CD8-positive, alpha-beta memory T cell (primary cell): ENCODE data around the gene MAP7. TPM values are rescaled to one million over a fixed set of nuclear protein-coding genes. Genes with fewer than 3 reads are reported as not detected.

ENCODE experiments used
- CTCF ChIA-PET: fragments of 350-600 bp; sonication (Branson Sonifier 250); formaldehyde crosslinking; loops from one replicate; lab custom pipeline; 2021; ENCODE audit warnings: antibody characterized with exemption; lab: Charles Lee
- POLR2A ChIA-PET: fragments of 350-600 bp; sonication (Branson Sonifier 250); formaldehyde crosslinking; loops from one replicate; lab custom pipeline; 2021; ENCODE audit warnings: antibody characterized with exemption; lab: Charles Lee
- DNase-seq, 5 donors: peaks; one replicate each; pipeline versions ENCODE4 v3.0.0 to v3.0.0-alpha.2; 2020 to 2022; ENCODE audit warnings: mixed read lengths in 1 of 5
- H3K27ac ChIP-seq: one replicate; pipeline ENCODE4 v1.7.0; 2013; ENCODE audit warnings: low read depth, mild to moderate bottlenecking, low read length, moderate library complexity
- H3K27me3 ChIP-seq: 2 replicates; pipeline ENCODE4 v1.7.0; 2013; ENCODE audit warnings: low read length, mild to moderate bottlenecking; ENCODE audit not compliant: insufficient read depth, poor library complexity, severe bottlenecking
- H3K36me3 ChIP-seq: 2 replicates; pipeline ENCODE4 v1.7.0; 2013; ENCODE audit warnings: mild to moderate bottlenecking, low read length, moderate library complexity; ENCODE audit not compliant: insufficient read depth
- H3K4me1 ChIP-seq: 2 replicates; pipeline ENCODE4 v1.7.0; 2013; ENCODE audit warnings: mild to moderate bottlenecking, low read length, moderate library complexity; ENCODE audit not compliant: insufficient read depth
- H3K4me3 ChIP-seq: 2 replicates; pipeline ENCODE4 v1.7.0; 2013; ENCODE audit warnings: mild to moderate bottlenecking, low read length
- H3K9me3 ChIP-seq: 2 replicates; pipeline ENCODE4 v1.7.0; 2013; ENCODE audit warnings: mild to moderate bottlenecking, low read length
- H3K27ac Mint-ChIP-seq, 8 donors: one replicate each; pipeline ENCODE4 v1.8.0; 2020 to 2021; ENCODE audit warnings: mixed read lengths in 8 of 8, mild to moderate bottlenecking in 6 of 8, inconsistent platforms in 3 of 8, moderate library complexity in 3 of 8
- H3K27me3 Mint-ChIP-seq, 2 donors: one replicate each; pipeline ENCODE4 v1.8.0; 2020 to 2021; ENCODE audit warnings: mixed read lengths in 2 of 2, mild to moderate bottlenecking in 1 of 2, moderate library complexity in 1 of 2
- H3K36me3 Mint-ChIP-seq, 3 donors: one replicate each; pipeline ENCODE4 v1.8.0; 2020 to 2021; ENCODE audit warnings: mixed read lengths in 3 of 3, inconsistent platforms in 1 of 3, mild to moderate bottlenecking in 1 of 3
- H3K4me1 Mint-ChIP-seq, 3 donors: one replicate each; pipeline ENCODE4 v1.8.0; 2020 to 2021; ENCODE audit warnings: mixed read lengths in 3 of 3, inconsistent platforms in 1 of 3, mild to moderate bottlenecking in 1 of 3
- H3K4me3 Mint-ChIP-seq, 7 donors: one replicate each; pipeline ENCODE4 v1.8.0; 2020 to 2021; ENCODE audit warnings: mixed read lengths in 7 of 7, mild to moderate bottlenecking in 6 of 7, moderate library complexity in 4 of 7, inconsistent platforms in 2 of 7
- H3K9me3 Mint-ChIP-seq, 5 donors: one replicate each; pipeline ENCODE4 v1.8.0; 2020 to 2022; ENCODE audit warnings: mixed read lengths in 5 of 5, mild to moderate bottlenecking in 3 of 5, moderate library complexity in 2 of 5, inconsistent platforms in 1 of 5
- polyA plus RNA-seq: library from polyadenylated mRNA; unstranded; fragments of 300-500 nt; fragmentation: Illumina TruSeq; gene quantifications from one replicate; pipeline ENCODE4 v1.2.3, GENCODE V29; 2021
- total RNA-seq, 2 experiments: library from RNA; stranded (reverse); gene quantifications; one replicate each; pipeline ENCODE4 v1.2.3, GENCODE V29; 2021

MAP7 gene
- total RNA-seq = under 1 TPM; 0.50 to 0.51 TPM
- polyA plus RNA-seq = 0.52 TPM

DNA sequence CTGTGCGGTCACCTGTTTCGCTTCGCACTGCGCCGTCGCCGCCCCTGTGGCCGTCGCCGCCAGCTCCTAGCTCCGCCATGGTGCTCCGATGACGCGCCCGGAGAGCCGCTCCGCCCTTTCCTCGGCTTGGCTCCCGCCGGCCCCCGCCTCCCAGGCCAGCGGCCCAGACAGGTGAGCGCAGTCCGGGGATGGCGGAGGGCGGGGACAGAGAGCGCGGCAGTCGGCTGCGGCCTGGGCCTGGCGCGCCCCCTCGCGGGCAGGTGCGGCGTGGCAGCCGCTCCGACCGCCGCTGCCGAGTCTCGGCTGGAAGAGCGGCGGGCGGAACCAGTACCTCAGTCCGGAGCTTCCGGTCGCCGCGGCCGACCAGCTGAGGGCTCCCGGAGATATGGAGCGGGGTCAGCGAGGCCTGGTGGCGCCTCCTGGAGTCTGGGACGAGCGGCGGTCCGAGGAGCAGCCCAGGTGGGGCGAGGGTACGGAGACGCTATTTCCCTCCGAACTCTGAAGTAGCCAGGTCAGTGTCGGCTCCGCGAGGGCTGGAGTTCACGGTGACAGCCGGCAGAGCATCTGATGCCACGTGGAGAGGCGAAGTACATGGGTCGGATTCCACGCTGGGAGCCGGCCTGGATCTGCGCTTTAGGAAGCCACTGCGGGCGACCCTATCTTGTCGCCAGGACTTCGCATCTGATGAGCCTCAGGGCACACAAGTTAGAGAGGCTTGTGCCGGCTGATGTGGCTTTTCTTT lies at the start of gene MAP7:
Gene MAP7, minus strand, starts transcription at position 93 of the 742 bp plus-strand sequence. Its CDS starts 14 bp downstream, at position 79.
- DNase-seq = peak; percentile 43 to 72 (median 68)
- Mint-ChIP-seq H3K27ac (peak within 1 kb of the TSS in 5 of 8 donors; percentile 15 to 65 (median 55)), H3K4me1 (peaks cover 9 to 15% (median 14%) of the 10 kb centered on the region in 3 donors), H3K27me3 (peaks cover 19 to 37% of the 10 kb centered on the region in 2 donors), H3K9me3 (no peaks in the 10 kb centered on the region), H3K36me3 (peaks cover 4 to 6% (median 4%) of the 10 kb centered on the region in 3 donors), H3K4me3 (peak within 1 kb of the TSS; percentile 67 to 89 (median 74))
- H3K4me3 ChIP-seq = peak within 1 kb of the TSS; percentile 33
- peaks cover 13% of the 10 kb centered on the region for H3K4me1 ChIP-seq
- H3K27ac ChIP-seq = no peak within 1 kb of the TSS
- H3K27me3 ChIP-seq = peaks cover 23% of the 10 kb centered on the region
- H3K9me3 ChIP-seq = no peaks in the 10 kb centered on the region
- H3K36me3 ChIP-seq = no peaks in the 10 kb centered on the region
- POLR2A ChIA-PET = no interaction called here
- CTCF ChIA-PET = interaction anchor here (0.8 to 3.3 kb wide), 7 partner anchors 9 to 1052 kb away, joined by 3 to 20 read pairs (median 3); no protein-coding TSS in a partner anchor

DNA sequence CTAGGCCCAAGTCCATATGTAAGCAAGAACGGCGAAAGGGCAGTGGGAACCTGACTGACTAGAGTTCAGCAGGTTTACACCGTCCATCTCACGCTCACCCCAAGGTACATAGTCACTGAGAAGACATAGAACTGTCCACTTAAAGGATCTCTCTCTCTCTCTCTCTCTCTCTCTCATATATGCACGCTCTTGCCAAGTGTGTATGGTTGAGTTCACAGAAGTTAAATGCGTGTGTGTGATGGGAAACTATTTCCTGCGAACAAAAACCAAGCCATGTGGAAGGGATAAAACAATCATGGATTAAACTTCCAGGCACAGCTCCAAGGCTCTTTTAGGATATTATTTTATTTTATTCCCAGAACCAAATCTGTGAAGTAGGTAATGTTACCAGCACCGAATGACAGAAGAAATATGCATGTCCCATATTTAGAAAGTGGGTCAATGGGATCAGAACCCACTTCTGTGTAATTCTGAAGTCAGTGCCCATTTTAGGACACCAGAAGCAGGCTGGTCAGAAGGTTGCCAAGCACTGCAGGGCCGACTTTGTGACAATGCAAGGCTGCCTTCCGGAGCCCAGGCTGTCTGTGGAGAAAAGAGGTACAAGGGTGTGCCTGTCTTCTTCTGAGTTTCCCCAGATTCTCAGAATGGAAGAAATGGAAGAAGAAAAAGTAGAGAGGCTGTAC lies 49.2 kb upstream of the MAP7 start:
- Mint-ChIP-seq H3K36me3 (peaks cover 3 to 66% (median 36%) of the 10 kb centered on the region in 3 donors), H3K4me1 (peaks cover 8 to 19% (median 11%) of the 10 kb centered on the region in 3 donors), H3K27me3 (peaks cover 0 to 1% of the 10 kb centered on the region in 2 donors), H3K9me3 (no peaks in the 10 kb centered on the region), H3K4me3 (no peak overlapping the region), H3K27ac (peak overlapping the region in 2 of 8 donors; percentile 38 to 51)
- DNase-seq = no peak
- ChIA-PET CTCF (interaction anchor here (0.7 to 4.1 kb wide), 2 partner anchors 44 to 193 kb away, joined by 3 to 11 read pairs; partner anchors contain the start of gene MAP3K5), POLR2A (no interaction called here)
- Histone ChIP-seq H3K27me3 (no peaks in the 10 kb centered on the region), H3K4me1 (peaks cover 3% of the 10 kb centered on the region), H3K27ac (no peak overlapping the region), H3K4me3 (no peak overlapping the region), H3K36me3 (peaks cover 13% of the 10 kb centered on the region), H3K9me3 (no peaks in the 10 kb centered on the region)

DNA sequence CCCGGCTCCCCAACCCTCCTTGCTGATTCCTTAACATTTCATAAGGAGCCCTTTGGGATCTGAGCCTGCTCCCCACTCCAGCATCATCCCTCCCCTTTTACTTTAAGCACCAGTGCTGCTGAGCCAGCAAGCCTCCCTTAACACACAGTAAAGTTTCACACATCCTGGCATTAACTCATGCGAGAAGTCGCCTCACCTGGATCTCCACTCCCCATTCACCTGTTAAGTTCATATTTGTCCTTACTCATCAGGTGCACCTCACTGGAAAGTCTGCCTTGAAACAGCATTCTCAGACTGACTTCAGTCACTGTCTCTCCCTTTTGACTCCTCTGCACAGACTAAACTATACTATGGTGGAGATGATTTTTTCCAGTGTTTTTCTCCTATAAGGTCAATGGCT lies 47.8 kb upstream of the MAP7 start:
- ChIA-PET CTCF (interaction anchor here (1.8 kb wide), 1 partner anchor 9 kb away, joined by 4 read pairs; no protein-coding TSS in a partner anchor), POLR2A (no interaction called here)
- peaks cover 8% of the 10 kb centered on the region for H3K36me3 ChIP-seq
- Mint-ChIP-seq H3K4me1 (peaks cover 17 to 29% (median 21%) of the 10 kb centered on the region in 3 donors), H3K36me3 (peaks cover 3 to 63% (median 32%) of the 10 kb centered on the region in 3 donors), H3K27ac (peak overlapping the region in 1 of 8 donors; percentile 13), H3K9me3 (no peaks in the 10 kb centered on the region), H3K4me3 (no peak overlapping the region), H3K27me3 (peaks cover 0 to 1% of the 10 kb centered on the region in 2 donors)
- DNase-seq = no peak
- H3K9me3 ChIP-seq = no peaks in the 10 kb centered on the region
- no peaks in the 10 kb centered on the region for H3K27me3 ChIP-seq
- H3K4me3 ChIP-seq = no peak overlapping the region
- peaks cover 12% of the 10 kb centered on the region for H3K4me1 ChIP-seq
- no peak overlapping the region for H3K27ac ChIP-seq

DNA sequence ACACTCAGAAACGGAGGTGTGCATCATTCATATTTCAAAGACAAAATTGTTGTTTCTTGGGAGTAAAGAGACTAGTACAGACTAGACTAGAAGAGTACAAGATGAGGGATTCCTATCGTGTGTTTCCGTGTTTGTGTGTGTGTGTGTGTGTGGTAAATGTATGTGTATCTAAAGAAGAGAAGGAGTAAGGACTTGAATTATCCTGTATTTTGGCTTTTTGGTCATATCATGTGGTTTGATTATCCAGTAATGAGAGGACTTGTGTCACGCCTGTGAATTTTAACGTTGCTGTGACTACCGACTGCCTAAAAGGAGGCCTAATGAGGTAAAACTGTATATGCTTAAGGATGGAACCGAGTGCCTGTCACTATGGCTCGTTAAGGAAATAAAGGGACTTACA lies 44.4 kb upstream of the MAP7 start:
- Mint-ChIP-seq H3K27ac (peak overlapping the region; percentile 2 to 78 (median 41)), H3K4me3 (peak overlapping the region in 3 of 7 donors; percentile 8 to 71 (median 61)), H3K9me3 (no peaks in the 10 kb centered on the region), H3K4me1 (peaks cover 17 to 29% (median 21%) of the 10 kb centered on the region in 3 donors), H3K27me3 (no peaks in the 10 kb centered on the region), H3K36me3 (peaks cover 10 to 69% (median 30%) of the 10 kb centered on the region in 3 donors)
- ChIA-PET CTCF (interaction anchor here (2.0 kb wide), 1 partner anchor 198 kb away, joined by 7 read pairs; the partner anchor contains the start of gene MAP3K5), POLR2A (interaction anchor here (0.7 kb wide), 1 partner anchor 781 kb away, joined by 3 read pairs; no protein-coding TSS in a partner anchor)
- no peaks in the 10 kb centered on the region for H3K27me3 ChIP-seq
- no peak overlapping the region for H3K4me3 ChIP-seq
- peaks cover 12% of the 10 kb centered on the region for H3K4me1 ChIP-seq
- DNase-seq = no peak
- H3K9me3 ChIP-seq = no peaks in the 10 kb centered on the region
- peaks cover 27% of the 10 kb centered on the region for H3K36me3 ChIP-seq
- no peak overlapping the region for H3K27ac ChIP-seq

DNA sequence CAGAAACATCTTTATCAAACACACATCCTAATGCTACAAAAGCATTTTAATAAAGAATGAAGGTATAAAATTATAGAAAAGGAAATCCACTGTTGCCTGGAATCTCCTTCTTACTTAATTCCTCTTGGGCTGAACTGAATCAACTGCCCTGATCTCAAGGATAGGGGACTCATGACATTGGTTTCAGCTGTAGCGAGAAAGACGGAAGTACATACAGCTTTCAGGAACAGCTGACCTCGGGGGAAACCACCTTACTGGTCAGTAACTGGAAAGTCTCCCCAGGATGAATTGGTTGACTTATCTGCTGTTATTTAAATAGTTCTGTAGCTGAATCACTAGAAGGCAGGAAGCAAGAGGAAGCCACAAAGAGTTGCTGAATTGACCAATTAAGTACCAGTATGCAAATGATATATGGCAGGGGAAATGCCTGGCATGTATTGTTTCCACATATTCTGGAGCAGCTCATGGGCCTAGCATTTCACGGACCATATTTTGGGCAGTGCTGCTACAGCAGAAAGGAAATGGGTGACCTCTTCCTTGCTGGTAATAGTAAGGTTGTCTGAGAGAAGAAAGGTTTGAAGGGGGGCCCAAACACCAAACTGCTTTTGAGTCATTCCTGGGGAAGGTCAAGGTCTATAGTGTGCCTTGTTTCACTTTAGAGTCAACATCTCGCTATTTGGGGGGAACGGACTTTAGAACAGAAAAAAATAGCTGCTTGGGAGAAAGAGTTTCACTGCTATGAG lies 43.7 kb upstream of the MAP7 start:
- Histone ChIP-seq H3K27me3 (no peaks in the 10 kb centered on the region), H3K27ac (no peak overlapping the region), H3K9me3 (no peaks in the 10 kb centered on the region), H3K4me1 (peaks cover 12% of the 10 kb centered on the region), H3K4me3 (peak overlapping the region; percentile 13), H3K36me3 (peaks cover 34% of the 10 kb centered on the region)
- Mint-ChIP-seq H3K4me1 (peaks cover 17 to 29% (median 21%) of the 10 kb centered on the region in 3 donors), H3K4me3 (peak overlapping the region in 6 of 7 donors; percentile 35 to 71 (median 56)), H3K9me3 (no peaks in the 10 kb centered on the region), H3K27ac (peak overlapping the region; percentile 43 to 87 (median 71)), H3K27me3 (no peaks in the 10 kb centered on the region), H3K36me3 (peaks cover 10 to 71% (median 30%) of the 10 kb centered on the region in 3 donors)
- peak in 3 of 5 donors; percentile 12 to 45 (median 41) for DNase-seq
- ChIA-PET POLR2A (interaction anchor here (0.7 kb wide), 1 partner anchor 781 kb away, joined by 3 read pairs; no protein-coding TSS in a partner anchor), CTCF (interaction anchor here (1.2 to 2.0 kb wide), 3 partner anchors 11 to 198 kb away, joined by 3 to 7 read pairs (median 5); partner anchors contain the start of gene MAP3K5)

DNA sequence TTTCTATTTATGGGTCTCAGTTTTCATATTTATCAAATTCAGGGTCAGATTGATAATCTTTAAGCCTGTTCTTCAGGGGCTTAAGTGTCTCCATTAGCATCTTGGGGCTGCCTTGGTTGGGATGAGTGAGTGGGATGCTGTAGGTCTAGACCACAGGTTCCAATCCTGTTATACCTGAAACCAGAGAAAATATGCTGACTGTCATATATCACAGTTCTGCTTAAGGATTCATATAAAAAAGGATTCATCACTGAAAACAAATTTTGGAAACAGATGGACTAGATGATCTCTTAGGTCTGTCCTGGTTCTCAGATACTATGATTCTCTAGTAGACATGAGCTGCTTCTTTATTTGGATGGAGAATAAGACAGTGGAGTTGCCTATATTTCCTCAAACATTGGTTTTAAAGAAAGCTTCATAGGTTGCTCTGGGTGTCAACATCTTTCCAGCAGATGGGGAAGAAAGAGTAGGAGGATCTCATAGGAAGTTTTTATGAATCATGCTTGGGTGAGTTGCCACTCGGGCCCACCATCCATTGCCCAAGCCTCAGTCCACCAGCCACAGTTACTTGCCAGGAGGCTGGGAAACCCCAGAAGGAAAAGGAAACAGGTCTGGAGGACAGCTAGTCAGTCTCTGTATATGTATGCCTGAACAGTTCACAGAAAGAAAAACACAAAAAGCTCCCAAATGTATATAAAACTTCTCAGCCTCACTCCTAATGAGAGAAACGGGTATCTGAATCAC lies 42.9 kb upstream of the MAP7 start:
- H3K27ac ChIP-seq = no peak overlapping the region
- H3K9me3 ChIP-seq = no peaks in the 10 kb centered on the region
- Mint-ChIP-seq H3K4me1 (peaks cover 17 to 29% (median 21%) of the 10 kb centered on the region in 3 donors), H3K27me3 (no peaks in the 10 kb centered on the region), H3K9me3 (no peaks in the 10 kb centered on the region), H3K27ac (peak overlapping the region in 6 of 8 donors; percentile 12 to 82 (median 50)), H3K36me3 (peaks cover 10 to 77% (median 32%) of the 10 kb centered on the region in 3 donors), H3K4me3 (no peak overlapping the region)
- H3K4me3 ChIP-seq = no peak overlapping the region
- no peaks in the 10 kb centered on the region for H3K27me3 ChIP-seq
- DNase-seq = no peak
- peaks cover 39% of the 10 kb centered on the region for H3K36me3 ChIP-seq
- ChIA-PET POLR2A (no interaction called here), CTCF (interaction anchor here (1.2 to 2.0 kb wide), 3 partner anchors 12 to 199 kb away, joined by 3 to 7 read pairs (median 5); partner anchors contain the start of gene MAP3K5)
- H3K4me1 ChIP-seq = peaks cover 12% of the 10 kb centered on the region

DNA sequence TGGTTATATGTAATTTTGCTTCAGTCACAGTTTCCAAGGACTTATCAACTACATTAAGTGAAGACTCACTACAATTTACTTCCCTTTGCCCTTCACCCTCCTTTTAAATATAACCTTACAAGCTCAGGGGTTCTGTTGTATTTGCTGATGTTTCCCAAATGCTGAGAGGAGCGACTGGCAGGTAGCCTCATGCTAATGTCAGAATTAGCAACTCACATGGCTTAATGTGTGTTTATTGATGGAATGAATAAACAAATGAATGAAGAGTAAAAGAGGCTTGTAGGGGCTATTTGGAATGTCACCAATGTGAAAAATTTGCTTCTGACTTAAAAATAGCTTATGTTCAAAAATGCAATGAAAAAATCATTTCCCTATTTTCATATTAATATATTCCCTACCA lies 41.4 kb upstream of the MAP7 start:
- no peaks in the 10 kb centered on the region for H3K9me3 ChIP-seq
- Mint-ChIP-seq H3K27ac (peak overlapping the region in 1 of 8 donors; percentile 37), H3K4me1 (peaks cover 17 to 29% (median 21%) of the 10 kb centered on the region in 3 donors), H3K36me3 (peaks cover 10 to 81% (median 32%) of the 10 kb centered on the region in 3 donors), H3K4me3 (no peak overlapping the region), H3K27me3 (no peaks in the 10 kb centered on the region), H3K9me3 (no peaks in the 10 kb centered on the region)
- H3K27ac ChIP-seq = no peak overlapping the region
- CTCF ChIA-PET = no interaction called here
- peaks cover 12% of the 10 kb centered on the region for H3K4me1 ChIP-seq
- peaks cover 39% of the 10 kb centered on the region for H3K36me3 ChIP-seq
- no peaks in the 10 kb centered on the region for H3K27me3 ChIP-seq
- DNase-seq = no peak
- POLR2A ChIA-PET = no interaction called here
- no peak overlapping the region for H3K4me3 ChIP-seq
